GM12801 (cell line): ENCODE data around the gene LYRM1.

Source experiments
- CTCF ChIP-seq: IDR thresholded peaks from one replicate; pipeline ENCODE4 v1.5.1; 2011; ENCODE audit warnings: control low read depth; ENCODE audit not compliant: insufficient read length; ENCODE audit errors: extremely low read depth

The LYRM1 gene

GRCh38 chr16:20900299-20901067 lies at the start of gene LYRM1, which contains the start of gene DCUN1D3:
Gene LYRM1, plus strand, starts transcription at chr16:20900771. Its CDS starts 14,785 bp downstream, at chr16:20915556.
Gene DCUN1D3, minus strand, starts transcription at chr16:20900358. Its CDS starts 37,820 bp downstream, at chr16:20862538.
- TF ChIP-seq CTCF, result no peak

GRCh38 chr16:20850981-20851380 lies 49.6 kb upstream of the LYRM1 start:
- no peak for TF ChIP-seq CTCF

- TF ChIP-seq CTCF, result no peak
Observed at GRCh38 chr16:20851601-20852000, 49.0 kb upstream of the LYRM1 start.

GRCh38 chr16:20853143-20853542 lies 47.4 kb upstream of the LYRM1 start:
- TF ChIP-seq CTCF, result no peak

GRCh38 chr16:20853981-20854620 lies 46.5 kb upstream of the LYRM1 start:
- TF ChIP-seq CTCF, result no peak

- no peak for TF ChIP-seq CTCF
Observed at GRCh38 chr16:20854963-20855362, 45.6 kb upstream of the LYRM1 start.

- TF ChIP-seq CTCF, result no peak
Observed at GRCh38 chr16:20857281-20857680, 43.3 kb upstream of the LYRM1 start.
